Measurements from ENCODE around the gene PHLDA2.
"Not testable (repeated sequence)": the region's sequence is repeated elsewhere in the genome, so short reads cannot be mapped to it uniquely, and the experiment has no call there.

- TF ChIP-seq ZBTB38 (CRISPR knock-in tag; IDR thresholded peaks at IDR 0.05); CHD2 (IDR thresholded peaks at IDR 0.05; ENCODE audit: low read depth, low read length); SRF (IDR thresholded peaks at IDR 0.05; ENCODE audit: low read depth, low read length); NR2F1 (CRISPR knock-in tag; IDR thresholded peaks at IDR 0.05); CTCF (CRISPR knock-in tag; IDR thresholded peaks at IDR 0.05); CAMTA2 (CRISPR knock-in tag; IDR thresholded peaks at IDR 0.05; ENCODE audit: borderline replicate concordance); ZBTB10 (CRISPR knock-in tag; IDR thresholded peaks at IDR 0.05; ENCODE audit: borderline replicate concordance); SIX4 (CRISPR knock-in tag; IDR thresholded peaks at IDR 0.05); ZNF124 (CRISPR knock-in tag; IDR thresholded peaks at IDR 0.05); ZSCAN20 (CRISPR knock-in tag; IDR thresholded peaks at IDR 0.05; ENCODE audit: borderline replicate concordance): not testable (repeated sequence)
Measured at GRCh38 chr11:2938458-2939418, 9.5 kb upstream of the PHLDA2 start.

Measured in HepG2 (cell line).